BJ (cell line): ENCODE results near the gene PTPRG. TPM values are rescaled to one million over a fixed set of nuclear protein-coding genes. Genes with fewer than 3 reads are reported as not detected.

Experiments used
- CTCF ChIA-PET: fragments of 350-600 bp; formaldehyde crosslinking; extraction: SDS; loops from one replicate; lab custom pipeline; 2021; ENCODE audit warnings: antibody characterized with exemption, inconsistent platforms; lab: Yijun Ruan, JAX
- POLR2A ChIA-PET: fragments of 300-600 bp; sonication (Branson Sonifier 250); formaldehyde crosslinking; extraction: SDS; loops from one replicate; lab custom pipeline; 2021; ENCODE audit warnings: antibody characterized with exemption; lab: Charles Lee
- DNase-seq: peaks from one replicate; pipeline ENCODE4 v3.0.0-alpha.2; 2011; ENCODE audit warnings: low read depth
- H3K27me3 ChIP-seq: 2 replicates; pipeline ENCODE4 v1.6.0; 2011; ENCODE audit warnings: low read length; ENCODE audit not compliant: control insufficient read depth, insufficient read depth
- H3K36me3 ChIP-seq: 2 replicates; pipeline ENCODE4 v1.5.1; 2011; ENCODE audit warnings: low read length; ENCODE audit not compliant: control insufficient read depth, insufficient read depth
- H3K4me3 ChIP-seq: 2 replicates; pipeline ENCODE4 v1.5.1; 2011; ENCODE audit warnings: low read depth, mild to moderate bottlenecking, control low read depth, low read length
- polyA plus RNA-seq: library from polyadenylated mRNA; depleted of rRNA; stranded (reverse); fragments of >200 nt; gene quantifications from 2 replicates; pipeline ENCODE4 v1.2.3, GENCODE V29; 2011
- TF ChIP-seq, protein P1 (sequence below): IDR thresholded peaks from 2 replicates; pipeline ENCODE4 v1.5.1; 2011; ENCODE audit warnings: low read depth, mild to moderate bottlenecking, control low read depth, inconsistent platforms, low read length, moderate library complexity; ENCODE audit not compliant: insufficient read depth

Gene PTPRG
- polyA plus RNA-seq, 1 experiment: 20.8 TPM

DNA sequence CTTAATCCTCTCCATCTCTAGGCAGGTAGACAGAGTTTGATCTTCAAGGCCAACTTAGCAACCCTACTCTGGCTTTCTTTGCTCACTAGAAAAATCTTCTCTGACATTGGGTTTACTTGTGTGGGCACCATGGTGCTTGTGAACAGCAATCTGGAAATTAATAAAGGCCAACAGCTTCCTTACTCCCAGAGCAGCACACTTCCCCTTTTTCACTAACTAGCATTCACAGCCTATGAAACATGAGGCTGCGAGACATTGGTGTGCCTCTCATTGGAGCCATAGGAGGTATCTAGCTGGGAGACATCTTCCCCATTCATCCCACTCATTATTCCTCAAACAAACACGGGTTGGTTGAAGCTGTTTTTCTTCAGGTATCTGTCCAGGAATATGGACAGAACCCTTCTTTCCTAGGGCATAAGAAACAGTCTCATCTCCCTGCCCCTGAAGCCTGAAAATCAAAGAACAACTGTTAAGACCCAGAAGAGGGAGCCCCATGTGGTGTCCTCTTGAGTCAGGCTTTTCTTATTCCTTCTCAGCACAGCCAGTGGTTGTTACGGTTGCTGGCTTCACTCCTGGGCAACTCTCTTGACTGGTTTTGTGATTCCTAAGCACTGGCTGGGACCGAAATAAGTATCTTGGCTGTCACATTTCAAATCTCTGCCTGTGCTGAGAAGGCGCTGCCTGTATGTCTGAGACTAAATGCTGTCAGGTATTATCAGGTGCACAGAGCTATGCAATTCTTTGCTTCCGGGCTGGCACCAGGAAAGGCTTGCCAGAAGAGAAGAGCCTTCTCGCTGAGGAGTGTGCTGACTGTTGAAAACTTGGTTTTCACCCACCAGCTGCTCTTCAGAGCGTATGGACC is 617.6 kb downstream of the PTPRG start:
- TF ChIP-seq, protein P1, sequence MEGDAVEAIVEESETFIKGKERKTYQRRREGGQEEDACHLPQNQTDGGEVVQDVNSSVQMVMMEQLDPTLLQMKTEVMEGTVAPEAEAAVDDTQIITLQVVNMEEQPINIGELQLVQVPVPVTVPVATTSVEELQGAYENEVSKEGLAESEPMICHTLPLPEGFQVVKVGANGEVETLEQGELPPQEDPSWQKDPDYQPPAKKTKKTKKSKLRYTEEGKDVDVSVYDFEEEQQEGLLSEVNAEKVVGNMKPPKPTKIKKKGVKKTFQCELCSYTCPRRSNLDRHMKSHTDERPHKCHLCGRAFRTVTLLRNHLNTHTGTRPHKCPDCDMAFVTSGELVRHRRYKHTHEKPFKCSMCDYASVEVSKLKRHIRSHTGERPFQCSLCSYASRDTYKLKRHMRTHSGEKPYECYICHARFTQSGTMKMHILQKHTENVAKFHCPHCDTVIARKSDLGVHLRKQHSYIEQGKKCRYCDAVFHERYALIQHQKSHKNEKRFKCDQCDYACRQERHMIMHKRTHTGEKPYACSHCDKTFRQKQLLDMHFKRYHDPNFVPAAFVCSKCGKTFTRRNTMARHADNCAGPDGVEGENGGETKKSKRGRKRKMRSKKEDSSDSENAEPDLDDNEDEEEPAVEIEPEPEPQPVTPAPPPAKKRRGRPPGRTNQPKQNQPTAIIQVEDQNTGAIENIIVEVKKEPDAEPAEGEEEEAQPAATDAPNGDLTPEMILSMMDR: no peak
- ChIA-PET CTCF (no interaction called here), POLR2A (no interaction called here)
- Histone ChIP-seq H3K4me3 (no peak overlapping the region), H3K36me3 (no peaks in the 10 kb centered on the region), H3K27me3 (no peaks in the 10 kb centered on the region)
- no peak for DNase-seq

DNA sequence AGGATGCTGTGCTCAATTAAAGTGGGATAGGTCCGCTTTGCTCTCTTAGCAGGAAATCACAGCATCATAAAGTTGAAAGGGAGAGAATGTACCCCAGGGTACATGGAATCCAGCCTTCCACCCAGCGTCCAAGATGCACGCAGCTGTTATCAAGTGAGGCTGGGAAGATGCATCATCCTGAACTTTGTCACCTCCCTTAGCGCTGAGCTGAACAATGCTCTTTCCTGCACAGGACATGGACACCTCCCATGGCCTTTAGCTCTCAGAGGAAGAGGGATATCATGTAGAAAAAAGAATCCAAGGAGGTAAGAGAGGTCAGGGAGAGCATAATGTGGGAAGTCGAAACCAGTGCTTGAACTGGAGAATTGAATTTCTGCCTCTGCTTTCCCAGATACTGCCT is 619.1 kb downstream of the PTPRG start:
- no peaks in the 10 kb centered on the region for H3K27me3 ChIP-seq
- TF ChIP-seq, protein P1: no peak
- no peaks in the 10 kb centered on the region for H3K36me3 ChIP-seq
- H3K4me3 ChIP-seq: no peak overlapping the region
- DNase-seq: no peak
- CTCF ChIA-PET: interaction anchor here (0.7 to 1.0 kb wide), 2 partner anchors 21 to 322 kb away, joined by 4 read pairs; no protein-coding TSS in a partner anchor
- POLR2A ChIA-PET: no interaction called here

DNA sequence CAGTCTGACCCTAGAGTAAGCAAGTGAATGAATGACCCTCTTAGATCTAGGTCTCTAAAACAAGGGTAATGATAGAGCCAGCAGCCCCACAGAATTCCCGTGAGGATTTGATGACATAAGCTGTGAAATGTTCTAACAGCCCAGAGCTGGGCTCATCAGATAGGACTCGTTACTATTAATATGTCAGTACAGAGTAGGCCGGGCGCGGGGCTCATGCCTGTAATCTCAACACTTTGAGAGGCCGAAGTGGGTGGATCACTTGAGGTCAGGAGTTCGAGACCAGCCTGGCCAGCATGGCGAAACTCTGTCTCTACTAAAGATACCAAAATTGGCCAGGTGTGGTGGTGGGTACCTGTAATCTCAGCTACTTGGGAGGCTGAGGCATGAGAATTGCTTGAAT is 621.7 kb downstream of the PTPRG start:
- H3K36me3 ChIP-seq: no peaks in the 10 kb centered on the region; the same call in 1 of the 2 replicates
- TF ChIP-seq, protein P1: no peak
- no peak for DNase-seq
- no peaks in the 10 kb centered on the region for H3K27me3 ChIP-seq
- ChIA-PET CTCF (interaction anchor here (1.4 kb wide), 1 partner anchor 618 kb away, joined by 3 read pairs; no protein-coding TSS in a partner anchor), POLR2A (no interaction called here)
- no peak overlapping the region for H3K4me3 ChIP-seq

DNA sequence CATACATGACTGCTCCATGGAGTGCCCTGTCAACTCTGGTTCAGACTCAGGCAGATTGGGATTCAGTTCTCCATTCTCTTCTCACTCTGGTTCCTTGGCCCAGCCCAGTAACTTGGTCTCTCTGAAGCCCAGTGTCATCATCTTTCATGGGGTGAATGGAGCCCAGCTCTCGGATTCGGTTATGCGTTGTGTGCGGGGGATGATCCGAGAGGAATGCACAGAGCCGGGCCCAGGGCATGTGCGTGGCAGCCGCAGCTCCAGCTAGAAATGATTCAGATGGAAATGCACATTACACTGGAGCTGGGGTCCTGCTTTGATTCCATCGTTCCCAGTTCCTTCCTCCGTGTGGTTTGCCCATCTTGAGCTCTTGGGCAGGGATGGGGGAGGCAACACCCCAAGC is 622.6 kb downstream of the PTPRG start:
- Histone ChIP-seq H3K36me3 (no peaks in the 10 kb centered on the region; the same call in 1 of the 2 replicates), H3K4me3 (no peak overlapping the region), H3K27me3 (no peaks in the 10 kb centered on the region)
- ChIA-PET CTCF (interaction anchor here (1.4 kb wide), 1 partner anchor 619 kb away, joined by 3 read pairs; no protein-coding TSS in a partner anchor), POLR2A (no interaction called here)
- DNase-seq: no peak
- TF ChIP-seq, protein P1: no peak

DNA sequence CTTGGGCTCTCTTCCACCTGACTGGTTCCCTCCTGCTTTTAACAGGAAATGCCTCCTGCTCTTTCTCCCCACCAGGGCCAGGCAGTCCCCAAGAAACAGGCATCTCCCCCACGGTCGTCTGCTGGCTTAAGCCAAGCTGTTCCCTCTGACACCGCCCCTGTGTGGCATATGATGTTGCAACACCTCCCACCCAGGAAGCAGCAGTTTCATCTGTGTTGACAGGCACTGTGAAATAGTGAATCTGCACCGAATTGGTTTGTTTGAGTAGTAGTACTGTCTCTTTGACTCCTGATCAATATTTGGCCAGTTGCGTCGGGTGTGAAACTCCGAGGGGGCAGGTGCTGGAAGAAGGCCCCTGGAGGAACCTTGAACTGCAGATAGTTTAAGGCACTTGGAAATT is 623.2 kb downstream of the PTPRG start:
- no peak for DNase-seq
- Histone ChIP-seq H3K36me3 (no peaks in the 10 kb centered on the region; the same call in 1 of the 2 replicates), H3K4me3 (no peak overlapping the region), H3K27me3 (no peaks in the 10 kb centered on the region)
- POLR2A ChIA-PET: no interaction called here
- TF ChIP-seq, protein P1: no peak
- CTCF ChIA-PET: no interaction called here
